Aorta (tissue), 5 donors: ENCODE measurements around the gene NTRK3. TPM values are rescaled to one million over a fixed set of nuclear protein-coding genes. Genes with fewer than 3 reads are reported as not detected.
"Not testable (repeated sequence)": the region's sequence is repeated elsewhere in the genome, so short reads cannot be mapped to it uniquely, and the experiment has no call there.

Experiments
- ATAC-seq: fragments of 200-7000 bp; cut with Tn5 transposase; one replicate; pipeline ENCODE4 v1.9.1; 2022; ENCODE audit warnings: moderate library complexity; ENCODE audit not compliant: low FRiP score
- DNase-seq, 2 donors: peaks; one replicate each; pipeline ENCODE4 v3.0.0-alpha.2; 2020
- H3K27ac ChIP-seq, 2 donors: one replicate each; pipeline ENCODE4 v1.5.1; 2013; ENCODE audit warnings: low read length in 2 of 2, mild to moderate bottlenecking in 2 of 2, moderate library complexity in 2 of 2, control low read depth in 1 of 2, inconsistent platforms in 1 of 2, low read depth in 1 of 2
- H3K27me3 ChIP-seq, 2 donors: one replicate each; pipeline ENCODE4 v1.6.1; 2013; ENCODE audit warnings: control low read depth in 1 of 2, low read length in 1 of 2, mild to moderate bottlenecking in 1 of 2, moderate library complexity in 1 of 2; ENCODE audit not compliant: insufficient read depth in 2 of 2, control insufficient read depth in 1 of 2
- H3K36me3 ChIP-seq, 2 donors: one replicate each; pipeline ENCODE4 v1.6.1; 2013; ENCODE audit warnings: control low read depth in 1 of 2, low read length in 1 of 2, mild to moderate bottlenecking in 1 of 2; ENCODE audit not compliant: insufficient read depth in 2 of 2, control insufficient read depth in 1 of 2
- H3K4me1 ChIP-seq, 2 donors: one replicate each; pipeline ENCODE4 v1.6.1; 2013; ENCODE audit warnings: low read length in 2 of 2, control low read depth in 1 of 2, mild to moderate bottlenecking in 1 of 2, moderate library complexity in 1 of 2; ENCODE audit not compliant: insufficient read depth in 2 of 2, control insufficient read depth in 1 of 2
- H3K4me3 ChIP-seq, 2 donors: one replicate each; pipeline ENCODE4 v1.5.1; 2013; ENCODE audit warnings: low read length in 2 of 2, control low read depth in 1 of 2, mild to moderate bottlenecking in 1 of 2
- H3K9me3 ChIP-seq: one replicate; pipeline ENCODE4 v1.6.1; 2013; ENCODE audit warnings: mild to moderate bottlenecking, low read length; ENCODE audit not compliant: control insufficient read depth
- whole genome bisulfite sequencing, 2 donors: extraction: QIAGEN DNeasy Blood & Tissue Kit; methylation state at CpG; one replicate each; pipeline ENCODE4 v1.1.7; 2013; 5-methylcytosine and 5-hydroxymethylcytosine counted together
- intact Hi-C, 2 donors: fragments of 100-400 bp; cut with DNase I; formaldehyde crosslinking; loops; one replicate each; pipeline versions ENCODE4 v1.14.2 to v1.15.0; 2022
- polyA plus RNA-seq, 2 donors: library from polyadenylated mRNA; stranded (reverse); fragments of 200-250 nt; gene quantifications; one replicate each; pipeline ENCODE4 v1.2.3, GENCODE V29; 2013
- total RNA-seq, 2 donors: library from RNA; stranded (reverse); fragmentation: NEBNext Ultra II Directional; extraction: Animal tissue kit (Norgen Biotek cat#: 25700); gene quantifications; one replicate each; pipeline ENCODE4 v1.2.1, GENCODE V29; 2021
- donor health status: healthy with polysubstance abuse.
- donor health status: Bipolar disorder and iron deficiency.
- donor health status: DM: no; HTN: no; CAD: no.
- donor health status: DM: no; HTN: no; CAD: no.
- donor health status: DM: yes; HTN: yes; CAD: no.

The NTRK3 gene
- total and polyA plus RNA-seq, 4 donors, result 8.9 to 84.0 (median 79.6) TPM

DNA sequence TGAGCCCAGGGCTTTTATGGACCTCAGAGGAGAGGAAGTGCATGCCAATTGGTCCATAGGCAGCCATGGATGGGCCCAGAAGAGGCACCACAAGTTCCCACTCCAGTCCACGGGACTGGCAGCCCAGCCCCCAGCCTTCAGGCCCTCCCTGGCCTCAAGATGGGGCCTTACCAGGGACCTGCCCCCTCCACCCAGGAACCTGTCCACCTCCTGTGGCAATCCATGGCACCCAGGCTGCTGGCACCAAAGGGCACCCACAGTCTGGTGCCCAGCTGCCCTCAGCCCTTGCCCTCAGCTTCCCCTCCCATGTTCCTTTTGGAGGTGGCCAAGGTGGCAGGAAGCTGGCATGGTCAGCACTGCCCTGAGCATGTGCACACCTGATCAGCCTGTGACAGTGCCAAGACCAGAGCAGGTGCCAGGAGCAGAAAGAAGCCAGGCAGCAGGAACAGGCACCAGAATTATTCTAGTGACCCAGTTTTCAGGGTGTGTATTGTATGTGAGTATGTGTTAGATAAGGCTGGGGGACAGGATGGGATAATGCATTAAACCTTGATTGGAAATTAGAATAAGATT is 415.0 kb downstream of the NTRK3 start:
- intact Hi-C loops, result no loop called here

DNA sequence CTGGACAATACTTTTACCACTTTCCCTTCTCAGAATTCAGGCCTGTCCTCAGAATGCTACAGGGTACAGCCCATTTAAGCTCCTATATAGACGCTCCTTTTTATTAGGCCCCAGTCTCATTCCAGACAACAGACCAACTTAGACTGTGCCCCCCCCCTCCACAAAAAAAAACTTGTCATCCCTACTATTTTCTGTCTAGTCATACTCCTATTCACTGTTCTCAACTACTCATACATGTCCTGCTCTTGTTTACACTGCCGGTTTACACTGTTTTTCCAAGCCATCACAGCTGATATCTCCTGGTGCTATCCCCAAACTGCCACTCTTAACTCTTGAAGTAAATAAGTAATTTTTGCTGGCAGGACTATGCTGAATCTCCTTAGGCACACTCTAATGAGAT is 420.7 kb downstream of the NTRK3 start:
- H3K9me3 ChIP-seq, H3K4me3 ChIP-seq, H3K4me1 ChIP-seq, H3K36me3 ChIP-seq, H3K27me3 ChIP-seq, H3K27ac ChIP-seq, ATAC-seq, DNase-seq, intact Hi-C loops: not testable (repeated sequence)
- 86 to 92% methylated on average over 2 of the region's 2 CpGs for WGBS, 2 donors

More for the DNA sequence above, 415.0 kb downstream of the NTRK3 start:
- no peaks in the 10 kb centered on the region for H3K4me1 ChIP-seq
- H3K9me3 ChIP-seq, result no peaks in the 10 kb centered on the region
- H3K27me3 ChIP-seq, result no peaks in the 10 kb centered on the region
- H3K36me3 ChIP-seq, result no peaks in the 10 kb centered on the region
- H3K4me3 ChIP-seq, result no peak overlapping the region
- no peak overlapping the region for H3K27ac ChIP-seq
- no peak for DNase-seq
- ATAC-seq, result no peak
- 79 to 87% methylated on average over 1 of the region's 1 CpG for WGBS, 2 donors

DNA sequence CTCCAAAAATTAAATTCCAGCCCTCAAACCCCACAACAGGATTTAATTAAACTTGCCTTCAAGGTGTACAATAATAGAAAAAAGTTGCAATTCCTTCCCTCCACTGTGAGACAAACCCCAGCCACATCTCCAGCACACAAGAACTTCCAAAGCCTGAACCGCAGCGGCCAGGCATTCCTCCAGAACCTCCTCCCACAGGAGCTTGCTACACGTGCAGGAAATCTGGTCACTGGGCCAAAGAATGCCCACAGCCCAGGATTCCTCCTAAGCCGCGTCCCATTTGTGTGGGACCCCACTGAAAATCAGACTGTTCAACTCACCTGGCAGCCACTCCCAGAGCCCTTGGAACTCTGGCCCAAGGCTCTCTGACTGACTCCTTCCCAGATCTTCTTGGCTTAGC is 423.2 kb downstream of the NTRK3 start:
- DNase-seq, ATAC-seq, H3K9me3 ChIP-seq, H3K27me3 ChIP-seq, H3K4me1 ChIP-seq, H3K27ac ChIP-seq, H3K36me3 ChIP-seq, H3K4me3 ChIP-seq, intact Hi-C loops: not testable (repeated sequence)
- 83% methylated on average over 5 of the region's 5 CpGs for WGBS, 2 donors

DNA sequence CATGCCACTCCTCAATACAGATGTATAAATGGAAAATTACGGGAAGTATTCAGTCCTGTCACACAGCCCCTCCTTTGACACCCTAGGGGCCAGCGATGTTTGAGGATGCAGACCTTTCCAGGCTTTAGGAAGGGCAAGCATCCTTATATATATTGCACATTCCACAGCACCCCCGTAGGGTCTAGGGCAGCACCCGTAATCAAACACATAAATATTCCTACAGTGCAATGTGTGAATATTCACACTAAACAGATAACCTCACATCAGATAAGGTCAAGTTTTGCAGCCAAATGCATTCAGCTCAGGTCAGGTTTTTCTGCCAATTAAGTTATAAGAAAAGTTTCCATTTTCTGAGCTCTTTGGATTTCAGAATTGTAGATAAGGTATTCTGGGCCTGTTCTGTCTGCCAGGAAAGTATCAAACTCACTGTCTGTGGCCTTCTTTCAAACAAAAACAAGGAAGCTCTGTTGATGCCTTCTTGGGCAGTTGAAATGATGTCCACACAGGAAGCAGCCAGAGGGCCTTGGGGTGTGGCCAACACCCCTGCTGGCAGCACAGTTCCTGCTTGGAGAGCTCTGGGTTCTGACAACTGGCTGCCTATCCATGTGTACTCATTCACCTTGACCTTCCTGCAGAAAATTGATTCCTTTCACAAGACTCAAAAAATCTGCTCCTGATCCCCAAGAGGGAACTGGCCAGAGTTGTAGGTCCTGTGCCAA is 427.0 kb downstream of the NTRK3 start:
- no peaks in the 10 kb centered on the region for H3K9me3 ChIP-seq
- no peaks in the 10 kb centered on the region for H3K36me3 ChIP-seq
- DNase-seq, result no peak
- no peaks in the 10 kb centered on the region for H3K4me1 ChIP-seq
- no peak overlapping the region for H3K4me3 ChIP-seq
- no peaks in the 10 kb centered on the region for H3K27me3 ChIP-seq
- 52 to 61% methylated on average over 4 of the region's 4 CpGs for WGBS, 2 donors
- no peak for ATAC-seq
- intact Hi-C loops, result no loop called here
- no peak overlapping the region for H3K27ac ChIP-seq

DNA sequence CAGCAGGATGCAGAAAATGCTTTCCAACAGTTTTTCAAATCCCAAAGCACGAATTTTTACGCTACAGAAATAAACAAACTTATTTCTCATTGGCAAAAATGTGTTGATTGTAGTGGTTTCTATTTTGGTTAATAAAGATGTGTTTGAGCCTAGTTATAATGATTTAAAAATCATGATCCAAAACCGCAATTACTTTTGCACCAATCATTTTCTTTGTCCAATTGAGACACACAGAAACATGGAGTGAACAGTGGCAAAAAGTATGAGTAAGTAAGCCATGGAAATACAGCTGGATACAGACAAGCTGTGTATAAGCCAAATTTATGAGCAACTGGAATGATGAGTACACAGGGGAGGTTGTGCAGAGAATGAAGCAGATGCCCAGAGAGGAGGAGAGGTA is 427.9 kb downstream of the NTRK3 start:
- intact Hi-C loops, result no loop called here
- Histone ChIP-seq H3K4me1 (no peaks in the 10 kb centered on the region), H3K9me3 (no peaks in the 10 kb centered on the region), H3K36me3 (no peaks in the 10 kb centered on the region), H3K27me3 (no peaks in the 10 kb centered on the region), H3K4me3 (no peak overlapping the region), H3K27ac (no peak overlapping the region)
- no peak for ATAC-seq
- WGBS, 2 donors, result 92 to 94% methylated on average over 3 of the region's 3 CpGs
- DNase-seq, result no peak

DNA sequence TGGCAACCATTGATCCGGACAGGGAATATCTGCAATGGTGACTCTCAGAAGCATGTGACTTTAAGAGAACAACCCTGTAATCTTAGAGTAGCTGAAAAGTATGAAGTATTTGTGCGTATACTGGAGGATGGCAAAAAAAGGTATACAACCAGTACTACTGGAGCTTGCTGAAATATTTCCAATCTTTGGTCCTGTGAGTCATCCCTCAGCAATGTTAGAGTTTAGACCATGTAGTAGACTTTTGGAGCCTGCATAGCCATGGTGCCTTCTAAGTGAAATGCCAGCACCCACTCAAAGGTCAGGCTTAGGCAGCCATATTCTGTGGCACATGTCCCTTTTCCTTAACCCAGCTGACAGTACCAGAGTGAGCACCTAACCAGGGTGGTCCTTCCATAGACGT is 429.4 kb downstream of the NTRK3 start:
- Histone ChIP-seq H3K4me1 (no peaks in the 10 kb centered on the region), H3K4me3 (no peak overlapping the region), H3K9me3 (no peaks in the 10 kb centered on the region), H3K36me3 (no peaks in the 10 kb centered on the region), H3K27ac (no peak overlapping the region), H3K27me3 (no peaks in the 10 kb centered on the region)
- 85 to 91% methylated on average over 3 of the region's 3 CpGs for WGBS, 2 donors
- no peak for ATAC-seq
- intact Hi-C loops, result no loop called here
- DNase-seq, result no peak

DNA sequence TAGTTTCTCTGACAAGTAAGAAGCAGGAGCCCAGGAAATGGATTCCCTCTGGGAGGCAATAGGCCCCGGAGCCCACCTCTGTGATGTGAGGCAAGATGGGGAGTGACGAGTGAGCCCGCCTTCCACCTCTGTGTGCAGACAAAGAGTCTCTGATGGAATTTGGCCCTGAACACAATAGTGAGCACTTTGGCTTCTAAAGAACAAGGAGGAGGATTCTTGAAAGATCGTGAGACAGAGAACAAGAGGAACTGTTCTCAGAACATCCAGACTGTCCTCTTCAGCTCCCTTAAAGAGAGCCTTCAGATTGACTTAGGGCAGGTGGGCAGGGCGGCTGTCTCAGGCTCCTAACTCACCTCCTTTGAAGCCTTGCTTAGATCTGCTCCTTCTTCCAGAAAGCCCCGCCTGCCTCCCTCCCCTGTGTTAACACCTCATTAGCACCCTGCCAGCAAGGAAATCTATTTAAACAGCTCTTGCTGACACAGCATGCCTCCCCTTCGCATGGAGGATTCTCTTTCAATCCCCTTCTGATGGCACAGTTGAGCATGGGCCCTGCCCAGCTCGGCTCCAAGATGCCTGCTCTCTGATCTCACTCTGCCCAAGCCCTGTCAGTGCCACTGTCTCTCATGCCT is 430.3 kb downstream of the NTRK3 start:
- 86 to 89% methylated on average over 8 of the region's 8 CpGs for WGBS, 2 donors
- no peak overlapping the region for H3K4me3 ChIP-seq
- no peak overlapping the region for H3K27ac ChIP-seq
- H3K27me3 ChIP-seq, result no peaks in the 10 kb centered on the region
- H3K9me3 ChIP-seq, result no peaks in the 10 kb centered on the region
- DNase-seq, result no peak
- H3K4me1 ChIP-seq, result no peaks in the 10 kb centered on the region
- H3K36me3 ChIP-seq, result no peaks in the 10 kb centered on the region
- intact Hi-C loops, result no loop called here
- no peak for ATAC-seq

DNA sequence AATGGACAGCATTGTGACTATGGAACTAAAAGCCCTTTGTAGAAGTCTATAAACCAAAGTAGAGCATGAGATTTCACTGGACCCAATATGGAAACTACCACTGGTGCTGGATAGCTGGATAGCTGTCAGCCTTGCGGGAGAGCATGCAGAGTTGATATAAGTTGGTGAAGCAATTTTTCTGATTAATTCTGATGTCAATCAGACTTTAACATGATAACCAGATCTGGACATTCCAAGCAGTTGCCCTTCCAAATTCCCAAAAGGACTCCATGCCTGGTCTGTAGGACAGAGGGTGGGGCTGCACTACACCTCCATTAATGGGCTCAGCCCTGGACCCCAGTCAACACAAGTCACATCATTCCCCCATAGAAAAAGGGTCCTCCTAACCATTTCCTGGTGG is 437.8 kb downstream of the NTRK3 start:
- ATAC-seq (no peak), DNase-seq (no peak)
- no peak overlapping the region for H3K27ac ChIP-seq
- 97 to 100% methylated on average over 1 of the region's 1 CpG for WGBS, 2 donors
- no peaks in the 10 kb centered on the region for H3K9me3 ChIP-seq
- H3K4me3 ChIP-seq, result no peak overlapping the region
- H3K27me3 ChIP-seq, result no peaks in the 10 kb centered on the region
- no peaks in the 10 kb centered on the region for H3K4me1 ChIP-seq
- no peaks in the 10 kb centered on the region for H3K36me3 ChIP-seq
- intact Hi-C loops, result no loop called here

DNA sequence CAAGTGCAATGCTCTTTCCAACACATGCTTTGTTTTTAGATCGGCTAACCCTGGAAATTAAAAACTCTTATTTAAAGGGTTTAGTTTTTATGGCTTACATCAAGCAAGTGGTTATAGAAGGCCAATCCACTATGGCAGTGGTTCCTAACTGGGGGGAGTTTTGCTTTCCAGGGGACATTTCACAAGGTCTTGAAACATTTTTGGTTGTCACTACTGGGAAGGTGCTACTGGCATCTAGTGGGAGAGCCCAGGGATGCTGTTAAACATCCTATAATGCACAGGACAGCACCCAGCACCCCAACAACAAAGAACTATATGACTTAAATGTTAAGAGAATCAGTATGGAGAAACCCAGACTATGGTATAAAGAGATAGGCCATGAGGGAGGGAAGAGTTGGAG is 439.0 kb downstream of the NTRK3 start:
- DNase-seq, result no peak
- no peak overlapping the region for H3K27ac ChIP-seq
- no peaks in the 10 kb centered on the region for H3K36me3 ChIP-seq
- no peak overlapping the region for H3K4me3 ChIP-seq
- no peaks in the 10 kb centered on the region for H3K4me1 ChIP-seq
- no peak for ATAC-seq
- intact Hi-C loops, result no loop called here
- H3K9me3 ChIP-seq, result no peaks in the 10 kb centered on the region
- 93 to 100% methylated on average over 1 of the region's 1 CpG for WGBS, 2 donors
- H3K27me3 ChIP-seq, result no peaks in the 10 kb centered on the region
